Loucy (cell line): ENCODE measurements around the gene MTHFD2L.

Experiments used
- H2AFZ ChIP-seq: fragments of 200-600 bp; sonication (generic); 2 replicates; pipeline ENCODE4 v1.6.0; 2016; ENCODE audit warnings: antibody characterized with exemption, mild to moderate bottlenecking, low read length, moderate library complexity
- H3F3A ChIP-seq: fragments of 200-600 bp; 2 replicates; pipeline ENCODE4 v1.6.0; 2016; ENCODE audit warnings: antibody characterized with exemption, low read depth, mild to moderate bottlenecking
- H3K27me3 ChIP-seq: fragments of 200-600 bp; sonication (generic); 2 replicates; pipeline ENCODE4 v1.6.1; 2014; ENCODE audit warnings: low read length, mild to moderate bottlenecking; ENCODE audit not compliant: insufficient read depth, poor library complexity, severe bottlenecking
- H3K36me3 ChIP-seq: fragments of 200-600 bp; sonication (generic); 2 replicates; pipeline ENCODE4 v1.6.1; 2016; ENCODE audit warnings: low read length; ENCODE audit not compliant: insufficient read depth
- H3K4me1 ChIP-seq: fragments of 200-600 bp; sonication (generic); 2 replicates; pipeline ENCODE4 v1.5.1; 2014; ENCODE audit warnings: low read length, mild to moderate bottlenecking; ENCODE audit not compliant: insufficient read depth, poor library complexity, severe bottlenecking
- H3K4me2 ChIP-seq: fragments of 200-600 bp; sonication (generic); 2 replicates; pipeline ENCODE4 v1.6.0; 2014; ENCODE audit warnings: antibody characterized with exemption, low read length, low read depth, mild to moderate bottlenecking; ENCODE audit not compliant: poor library complexity, severe bottlenecking
- H3K4me3 ChIP-seq: fragments of 200-600 bp; sonication (generic); 2 replicates; pipeline ENCODE4 v1.5.1; 2014; ENCODE audit warnings: low read length, mild to moderate bottlenecking, mixed read lengths; ENCODE audit not compliant: poor library complexity, severe bottlenecking
- H3K79me2 ChIP-seq: fragments of 200-600 bp; sonication (generic); 2 replicates; pipeline ENCODE4 v1.6.1; 2014; ENCODE audit warnings: low read length; ENCODE audit not compliant: insufficient read depth
- H3K9ac ChIP-seq: fragments of 200-600 bp; sonication (generic); 2 replicates; pipeline ENCODE4 v1.6.0; 2014; ENCODE audit warnings: mild to moderate bottlenecking, low read depth, low read length, moderate library complexity; ENCODE audit not compliant: poor library complexity, severe bottlenecking
- H3K9me2 ChIP-seq: fragments of 200-600 bp; sonication (generic); replicated peaks from 2 replicates; pipeline ENCODE4 v1.6.1; 2016; ENCODE audit warnings: low read depth, low read length, mixed read lengths
- H3K9me3 ChIP-seq: fragments of 200-600 bp; sonication (generic); 2 replicates; pipeline ENCODE4 v1.6.1; 2014; ENCODE audit warnings: mild to moderate bottlenecking, antibody characterized with exemption, low read length, low read depth; ENCODE audit not compliant: insufficient read depth
- H4K20me1 ChIP-seq: fragments of 200-600 bp; sonication (generic); 2 replicates; pipeline ENCODE4 v1.6.0; 2014; ENCODE audit warnings: antibody characterized with exemption, low read length, mild to moderate bottlenecking; ENCODE audit not compliant: insufficient read depth, poor library complexity, severe bottlenecking
- CTCF ChIP-seq: fragments of 200-600 bp; sonication (generic); conservative IDR thresholded peaks from 2 replicates; pipeline ENCODE4 v1.5.1; 2014; ENCODE audit warnings: mild to moderate bottlenecking, antibody characterized with exemption, low read length
- EZH2phosphoT487 ChIP-seq: fragments of 200-600 bp; IDR thresholded peaks from 2 replicates; pipeline ENCODE4 v1.6.1; 2018; ENCODE audit warnings: antibody characterized with exemption, mild to moderate bottlenecking, moderate library complexity, borderline replicate concordance

MTHFD2L gene

DNA sequence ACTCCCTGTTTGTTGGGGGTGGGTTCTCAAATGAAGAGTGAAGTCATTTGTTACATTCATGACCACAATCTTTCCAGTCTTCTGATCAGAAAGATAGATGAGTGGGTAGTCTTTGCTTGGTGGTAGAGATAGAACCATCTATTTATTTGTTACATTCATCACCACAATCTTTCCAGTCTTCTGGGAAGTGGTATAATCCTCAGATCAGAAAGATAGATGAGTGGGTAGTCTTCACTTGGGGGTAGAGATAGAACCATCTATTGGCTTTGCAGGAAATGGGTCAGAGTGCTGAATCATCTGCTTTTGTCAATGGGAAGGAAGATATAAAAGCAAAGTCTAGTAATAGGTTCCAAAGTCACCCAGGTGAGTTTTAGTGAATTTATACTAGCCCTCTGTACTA is 86.1 kb downstream of the MTHFD2L start:
- Histone ChIP-seq H2AFZ (no peak overlapping the region), H3K79me2 (no peaks in the 10 kb centered on the region), H3K4me3 (no peak overlapping the region), H3K9ac (no peak overlapping the region), H3K27me3 (no peaks in the 10 kb centered on the region), H3K4me1 (peaks cover 6% of the 10 kb centered on the region), H3K4me2 (no peak overlapping the region), H3K36me3 (no peaks in the 10 kb centered on the region), H3K9me3 (no peaks in the 10 kb centered on the region), H4K20me1 (no peaks in the 10 kb centered on the region), H3K9me2 (no peaks in the 10 kb centered on the region), H3F3A (no peaks in the 10 kb centered on the region)
- TF ChIP-seq EZH2phosphoT487 (no peak), CTCF (no peak)

- Histone ChIP-seq H3K9me3 (peaks cover 18% of the 10 kb centered on the region), H3K9me2 (no peaks in the 10 kb centered on the region), H3K27me3 (no peaks in the 10 kb centered on the region), H3K79me2 (no peaks in the 10 kb centered on the region), H3K9ac (no peak overlapping the region), H3K4me2 (no peak overlapping the region), H4K20me1 (no peaks in the 10 kb centered on the region), H3F3A (peaks cover 3% of the 10 kb centered on the region; the same call in 1 of the 2 replicates), H3K4me1 (peaks cover 6% of the 10 kb centered on the region), H3K36me3 (no peaks in the 10 kb centered on the region), H2AFZ (no peak overlapping the region), H3K4me3 (no peak overlapping the region)
- no peak for TF ChIP-seq CTCF
- TF ChIP-seq EZH2phosphoT487: no peak
Measured at GRCh38 chr4:74252933-74253332, 95.0 kb downstream of the MTHFD2L start.

GRCh38 chr4:74254386-74254785 is 96.5 kb downstream of the MTHFD2L start:
- H3K27me3 ChIP-seq: no peaks in the 10 kb centered on the region

More at GRCh38 chr4:74254386-74254785, 96.5 kb downstream of the MTHFD2L start:
- Histone ChIP-seq H3K9me3 (peaks cover 18% of the 10 kb centered on the region), H3F3A (peaks cover 3% of the 10 kb centered on the region; the same call in 1 of the 2 replicates), H3K79me2 (no peaks in the 10 kb centered on the region), H3K36me3 (no peaks in the 10 kb centered on the region), H2AFZ (no peak overlapping the region), H3K4me3 (no peak overlapping the region), H3K4me2 (no peak overlapping the region), H4K20me1 (no peaks in the 10 kb centered on the region), H3K9me2 (no peaks in the 10 kb centered on the region), H3K9ac (no peak overlapping the region), H3K4me1 (peaks cover 6% of the 10 kb centered on the region)
- TF ChIP-seq EZH2phosphoT487: no peak
- no peak for TF ChIP-seq CTCF
